GM11168 (cell line): ENCODE measurements around the gene PEX7.
"Not testable (repeated sequence)": the region's sequence is repeated elsewhere in the genome, so short reads cannot be mapped to it uniquely, and the experiment has no call there.

Source experiments
- in situ Hi-C: fragments of 300-500 bp; cut with MboI; formaldehyde crosslinking; loops from one replicate; pipeline ENCODE4 v1.12.0; 2022; ENCODE audit warnings: low sequenced_read_pairs; ENCODE audit not compliant: unreplicated experiment

PEX7 gene

DNA sequence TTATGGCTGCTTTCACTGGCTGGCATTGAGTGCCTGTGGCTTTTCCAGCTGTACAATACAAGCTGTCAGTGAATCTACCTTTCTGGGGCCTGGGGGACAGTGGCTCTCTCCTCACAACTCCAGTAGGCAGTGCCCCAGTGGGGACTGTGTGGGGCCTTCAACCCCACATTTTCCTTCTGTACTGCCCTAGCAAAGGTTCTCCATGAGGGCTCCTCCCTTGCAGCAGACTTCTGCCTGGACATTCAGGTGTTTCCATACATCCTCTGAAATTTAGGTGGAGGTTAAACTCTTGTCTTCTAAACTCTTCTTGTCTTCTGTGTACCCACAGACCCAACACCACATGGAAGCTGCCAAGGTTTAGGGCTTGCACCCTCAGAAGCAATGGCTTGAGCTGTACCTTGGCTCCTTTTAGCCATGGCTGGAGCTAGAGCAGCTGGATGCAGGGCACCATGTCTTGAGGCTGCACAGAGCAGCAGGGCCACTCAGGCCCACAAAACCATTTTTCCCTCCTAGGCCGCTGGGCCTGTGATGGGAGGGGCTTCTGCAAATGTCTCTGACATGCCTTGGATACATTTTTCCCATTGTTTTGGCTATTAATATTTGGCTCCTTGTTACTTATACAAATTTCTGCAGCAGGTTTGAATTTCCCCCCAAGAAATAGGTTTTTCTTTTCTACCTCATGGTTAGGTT is 9.6 kb downstream of the PEX7 start:
- in situ Hi-C loops = no loop called here

DNA sequence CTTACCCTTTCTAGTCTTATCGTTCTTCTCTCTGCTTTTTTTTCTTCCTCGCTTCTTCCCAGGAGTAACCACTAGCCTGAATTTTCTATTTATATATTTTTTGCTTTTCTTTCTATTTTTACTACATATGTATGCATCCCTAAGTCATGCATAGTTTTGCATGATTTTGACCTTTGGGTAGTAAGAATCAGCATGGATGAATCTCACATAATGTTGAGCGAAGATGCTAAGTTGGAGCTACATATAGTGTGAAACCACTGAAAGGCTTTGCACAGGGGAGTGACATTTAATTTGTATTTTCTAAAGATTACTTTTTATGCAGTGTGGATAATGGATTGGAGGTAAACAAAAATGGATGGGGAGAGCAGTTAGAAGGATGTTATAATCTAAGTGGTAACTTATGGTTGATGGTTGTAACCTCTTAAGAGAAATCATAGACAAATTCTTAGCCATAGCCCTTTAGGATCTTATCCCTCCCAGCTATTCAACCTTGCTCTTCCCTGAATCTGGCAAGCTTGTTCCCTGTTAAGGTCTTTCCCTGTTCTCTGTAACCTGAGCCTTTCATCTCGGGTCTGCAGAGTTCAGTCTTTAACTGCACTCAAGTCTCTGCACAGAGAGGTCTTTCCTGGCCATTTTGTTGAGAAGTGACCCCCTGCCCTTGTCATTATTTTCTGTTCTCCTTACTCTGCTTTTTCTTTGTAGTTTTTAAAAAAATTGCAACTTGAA is 18.0 kb downstream of the PEX7 start:
- in situ Hi-C loops = no loop called here

DNA sequence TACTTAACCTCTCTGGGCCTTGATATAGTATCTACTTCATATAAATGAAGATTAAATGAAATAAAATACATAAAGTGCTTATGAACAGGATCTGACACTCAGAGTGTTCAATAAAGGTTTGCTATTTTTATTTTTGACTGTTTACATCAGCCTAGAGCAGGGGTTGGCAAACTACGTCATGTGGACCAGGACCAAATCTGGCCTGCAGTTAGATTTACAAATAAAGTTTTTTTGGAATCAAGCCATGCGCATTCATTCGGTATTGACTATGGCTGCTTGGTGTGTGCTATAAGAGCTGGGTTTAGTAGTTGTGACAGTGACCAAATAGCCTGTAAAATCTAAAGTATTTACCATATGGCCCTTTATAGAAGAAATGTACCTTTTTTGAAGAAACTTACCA is 20.8 kb downstream of the PEX7 start:
- in situ Hi-C loops = no loop called here

DNA sequence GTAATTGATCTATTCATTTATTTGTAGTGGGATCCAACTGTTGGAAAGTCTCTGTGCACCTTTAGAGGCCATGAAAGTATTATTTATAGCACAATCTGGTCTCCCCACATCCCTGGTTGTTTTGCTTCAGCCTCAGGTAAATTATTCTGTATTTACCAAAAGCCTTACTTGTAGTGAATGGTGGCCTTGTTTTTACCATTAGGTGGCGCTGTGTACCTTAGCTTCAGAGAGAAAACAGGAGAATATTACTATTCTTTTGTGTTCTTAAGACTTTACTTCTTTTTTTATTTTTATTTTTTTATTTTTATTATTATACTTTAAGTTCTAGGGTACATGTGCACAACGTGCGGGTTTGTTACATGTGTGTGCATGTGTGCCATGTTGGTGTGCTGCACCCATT is 23.7 kb downstream of the PEX7 start:
- in situ Hi-C loops = no loop called here

DNA sequence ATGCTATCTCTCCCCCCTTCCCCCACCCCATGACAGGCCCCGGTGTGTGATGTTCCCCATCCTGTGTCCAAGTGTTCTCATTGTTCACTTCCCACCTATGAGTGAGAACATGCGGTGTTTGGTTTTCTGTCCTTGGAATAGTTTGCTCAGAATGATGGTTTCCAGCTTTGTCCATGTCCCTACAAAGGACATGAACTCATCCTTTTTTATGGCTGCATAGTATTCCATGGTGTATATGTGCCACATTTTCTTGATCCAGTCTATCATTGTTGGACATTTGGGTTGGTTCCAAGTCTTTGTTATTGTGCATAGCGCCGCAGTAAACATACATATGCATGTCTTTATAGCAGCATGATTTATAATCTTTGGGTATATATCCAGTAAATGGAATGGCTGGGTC is 24.1 kb downstream of the PEX7 start:
- in situ Hi-C loops = not testable (repeated sequence)

DNA sequence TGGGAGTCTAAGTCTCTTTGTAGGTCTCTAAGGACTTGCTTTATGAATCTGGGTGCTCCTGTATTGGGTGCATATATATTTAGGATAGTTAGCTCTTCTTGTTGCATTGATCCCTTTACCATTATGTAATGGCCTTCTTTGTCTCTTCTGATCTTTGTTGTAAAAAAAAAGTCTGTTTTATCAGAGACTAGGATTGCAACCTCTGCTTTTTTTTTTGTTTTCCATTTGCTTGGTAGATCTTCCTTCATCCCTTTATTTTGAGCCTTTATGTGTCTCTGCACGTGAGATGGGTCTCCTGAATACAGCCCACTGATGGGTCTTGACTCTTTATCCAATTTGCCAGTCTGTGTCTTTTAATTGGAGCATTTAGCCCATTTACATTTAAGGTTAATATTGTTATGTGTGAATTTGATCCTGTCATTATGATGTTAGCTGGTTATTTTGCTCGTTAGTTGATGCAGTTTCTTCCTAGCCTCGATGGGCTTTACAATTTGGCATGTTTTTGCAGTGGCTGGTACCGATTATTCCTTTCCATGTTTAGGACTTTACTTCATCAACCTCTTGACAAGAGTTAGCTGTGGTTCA is 27.7 kb downstream of the PEX7 start:
- in situ Hi-C loops = not testable (repeated sequence)

DNA sequence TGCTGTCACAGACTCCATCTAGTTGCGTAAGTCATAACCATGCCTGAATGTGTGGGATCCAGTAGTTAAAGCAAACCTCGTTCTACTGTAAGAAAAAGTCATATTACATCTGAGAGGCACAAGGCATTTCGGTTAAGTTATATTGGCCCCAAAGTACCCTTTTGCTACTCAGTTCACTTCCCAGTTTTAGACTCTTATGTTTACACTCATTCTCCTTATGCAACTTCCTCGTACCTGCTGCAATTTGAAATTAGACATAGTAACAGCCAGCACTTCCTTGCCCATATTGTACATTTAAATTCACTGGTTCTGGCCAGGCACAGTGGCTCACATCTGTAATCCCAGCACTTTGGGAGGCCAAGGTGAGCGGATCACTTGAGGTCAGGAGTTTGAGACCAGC is 37.0 kb downstream of the PEX7 start:
- in situ Hi-C loops = no loop called here

DNA sequence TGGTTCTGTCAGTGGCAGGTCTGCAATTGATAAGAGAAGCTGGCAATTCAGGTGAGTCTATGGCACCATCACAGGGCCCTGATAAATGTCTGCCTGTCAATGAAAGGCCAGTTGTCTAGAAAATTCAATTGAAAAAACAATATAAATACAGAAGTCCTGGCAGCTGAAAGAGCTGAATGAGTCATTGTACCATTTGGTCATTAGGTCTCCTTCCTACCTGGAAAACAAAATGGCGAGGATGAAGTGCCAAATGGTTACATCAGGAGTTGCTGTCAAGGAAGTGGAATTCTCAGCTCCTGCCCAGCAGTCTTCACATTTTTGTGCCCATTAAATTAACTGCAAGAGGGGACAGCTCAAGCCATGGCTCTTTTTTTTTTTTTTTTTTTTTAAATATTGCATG is 37.7 kb downstream of the PEX7 start:
- in situ Hi-C loops = no loop called here

DNA sequence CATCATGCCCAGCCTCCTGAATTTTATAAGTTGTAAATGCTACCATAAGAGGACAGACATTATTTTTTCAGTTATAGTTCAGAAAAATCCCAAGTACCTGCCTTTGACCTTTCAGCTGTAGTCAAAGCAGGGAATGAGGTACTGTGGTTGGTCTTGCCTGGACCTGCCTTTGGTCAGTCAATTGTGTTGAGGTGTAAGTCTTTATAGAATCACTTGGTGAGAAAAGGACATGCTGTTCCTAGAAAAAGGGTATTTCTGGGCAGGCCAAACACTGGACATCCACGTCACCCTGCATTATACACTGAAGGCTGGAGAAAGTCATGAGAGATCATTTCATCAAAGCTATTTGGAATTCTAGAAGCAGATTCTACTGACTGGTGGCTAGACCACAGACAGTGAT is 40.3 kb downstream of the PEX7 start:
- in situ Hi-C loops = no loop called here

DNA sequence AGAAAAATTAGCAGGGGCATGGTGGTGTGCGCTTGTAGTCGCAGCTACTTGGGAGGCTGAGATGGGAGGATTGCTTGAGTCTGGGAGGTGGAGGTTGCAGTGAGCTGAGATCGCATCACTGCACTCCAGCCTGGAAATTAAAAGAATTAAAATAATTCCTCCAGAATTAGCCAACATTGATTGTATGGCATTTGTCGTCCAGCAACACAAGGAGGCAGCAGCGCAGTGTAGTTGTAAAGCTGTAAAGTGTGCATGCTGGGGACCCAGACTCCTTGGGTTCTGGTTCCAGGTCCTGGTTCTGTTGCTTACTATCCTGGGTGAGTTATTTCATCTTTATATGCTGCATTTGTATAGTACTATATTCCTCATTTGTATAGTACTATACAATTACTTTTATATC is 41.4 kb downstream of the PEX7 start:
- in situ Hi-C loops = no loop called here

DNA sequence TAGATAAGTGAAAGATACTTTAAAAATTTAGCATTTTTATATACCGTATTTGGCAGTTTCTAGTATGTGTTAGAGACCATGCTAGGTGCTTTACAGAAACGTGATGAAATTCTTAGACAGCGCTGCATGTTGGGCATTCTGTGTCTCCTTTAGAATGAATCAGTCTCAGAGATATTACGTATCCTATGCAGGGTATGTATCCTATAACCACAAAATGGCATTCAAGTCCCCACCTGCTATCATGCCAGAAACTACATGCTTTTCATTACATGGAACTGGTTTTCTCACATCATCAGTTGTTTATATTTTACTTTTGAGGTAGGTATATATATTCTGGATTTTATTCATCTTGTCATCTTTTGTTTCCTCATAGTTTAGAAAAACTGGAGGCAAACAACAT is 42.3 kb downstream of the PEX7 start:
- in situ Hi-C loops = no loop called here

DNA sequence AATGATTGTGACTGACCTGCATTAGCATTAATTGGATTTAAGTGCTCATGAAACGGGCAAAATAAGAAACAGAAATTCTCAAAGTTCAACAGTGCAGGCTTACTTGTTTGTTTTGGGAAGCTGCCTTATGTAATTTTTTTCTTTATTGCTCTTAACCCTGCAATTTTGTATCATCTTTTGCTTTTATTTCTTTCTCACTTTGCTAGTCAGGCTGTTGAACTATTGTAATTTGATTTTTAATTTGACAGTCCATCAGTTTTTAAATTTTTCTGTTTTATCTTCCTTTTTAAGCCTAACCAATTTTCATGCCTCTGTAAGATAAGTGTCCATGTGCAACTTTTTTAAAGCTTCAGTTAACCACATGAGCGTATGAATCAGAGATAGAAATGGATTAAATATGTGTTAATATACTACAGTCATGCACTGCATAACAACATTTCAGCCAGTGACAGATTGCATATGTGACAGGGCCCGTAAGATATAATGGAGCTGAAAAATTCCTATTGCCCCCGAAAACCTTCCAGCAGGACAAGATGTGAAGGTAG is 44.6 kb downstream of the PEX7 start:
- in situ Hi-C loops = no loop called here

DNA sequence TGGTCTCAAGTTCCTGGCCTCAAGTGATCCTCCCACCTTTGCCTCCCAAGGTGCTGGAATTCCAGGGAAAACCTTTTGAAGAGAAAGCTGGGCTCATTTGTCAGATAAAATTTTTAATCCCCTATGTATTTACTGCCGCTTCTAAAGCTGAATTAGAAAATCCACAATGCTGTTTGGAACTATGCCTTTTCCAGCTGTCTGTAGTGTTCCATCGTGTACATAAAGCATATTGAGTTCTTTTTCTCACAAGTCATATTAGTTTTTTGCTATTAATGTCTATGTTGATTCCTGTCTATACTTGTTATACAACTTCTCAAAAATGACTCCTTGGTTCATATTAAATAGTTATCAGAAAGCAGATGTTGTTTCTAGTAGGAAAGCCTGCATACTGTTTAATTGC is 47.1 kb downstream of the PEX7 start:
- in situ Hi-C loops = no loop called here

DNA sequence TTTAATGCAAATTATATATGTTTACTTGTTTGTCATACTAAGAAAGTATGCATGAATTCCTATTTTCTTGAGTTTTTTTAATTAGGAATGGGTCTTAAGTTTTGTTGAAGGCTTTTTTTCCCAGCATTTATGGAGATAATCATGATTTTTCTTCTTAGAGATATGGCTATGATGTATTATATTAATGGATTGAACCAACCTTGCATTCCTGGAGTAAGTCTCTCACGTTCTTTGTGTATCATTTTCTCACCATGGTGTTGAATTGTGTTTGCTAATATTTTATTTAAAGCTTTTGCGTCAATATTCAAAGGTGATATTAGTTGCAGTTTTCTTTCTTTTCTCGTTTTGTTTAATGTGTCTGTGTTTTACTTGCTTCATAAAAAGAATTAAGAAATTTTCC is 51.4 kb downstream of the PEX7 start:
- in situ Hi-C loops = no loop called here

DNA sequence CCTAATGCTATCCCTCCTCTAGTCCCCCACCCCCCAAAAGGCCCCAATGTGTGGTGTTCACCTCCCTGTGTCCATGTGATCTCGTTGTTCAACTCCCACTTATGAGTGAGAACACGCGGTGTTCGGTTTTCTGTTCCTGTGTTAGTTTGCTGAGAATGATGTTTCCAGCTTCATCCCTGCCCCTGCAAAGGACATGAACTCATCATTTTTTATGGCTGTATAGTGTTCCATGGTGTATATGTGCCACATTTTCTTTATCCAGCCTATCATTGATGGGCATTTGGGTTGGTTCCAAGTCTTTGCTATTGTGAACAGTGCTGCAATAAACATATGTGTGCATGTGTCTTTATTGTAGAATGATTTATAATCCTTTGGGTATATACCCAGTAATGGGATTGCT is 54.1 kb downstream of the PEX7 start:
- in situ Hi-C loops = not testable (repeated sequence)

DNA sequence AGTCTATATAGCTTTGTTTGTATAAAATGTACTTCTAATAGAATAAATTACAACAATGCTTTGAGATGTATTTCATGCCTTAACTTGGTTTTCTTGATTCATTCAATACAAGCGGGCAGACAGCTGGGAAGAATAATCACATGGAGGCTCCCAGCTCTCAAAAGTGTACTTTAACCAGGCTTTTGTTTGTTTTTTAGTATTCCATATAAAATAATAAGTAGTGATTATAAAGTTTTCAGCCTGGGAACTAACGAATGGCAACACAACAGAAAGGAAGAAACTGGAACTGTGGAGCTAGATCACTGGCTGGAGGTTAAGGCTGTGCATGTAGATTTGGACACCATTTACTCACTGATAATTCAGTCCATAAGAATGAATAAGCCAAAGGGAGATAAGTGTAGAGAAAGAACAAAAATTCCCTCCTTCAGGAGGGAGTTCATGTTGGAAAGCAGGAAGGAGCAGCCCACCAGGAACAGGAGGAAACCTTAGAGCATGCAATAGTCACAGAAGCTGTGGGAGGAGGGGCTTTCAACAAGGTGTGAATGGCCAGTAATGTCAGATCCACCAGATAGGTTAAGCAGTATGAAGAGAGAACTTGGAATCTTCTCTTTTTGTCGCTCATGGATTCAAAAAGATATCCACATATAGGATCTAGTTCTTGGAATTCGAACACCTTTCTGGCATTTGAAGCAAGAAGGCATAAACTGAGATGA is 58.5 kb downstream of the PEX7 start:
- in situ Hi-C loops = no loop called here

DNA sequence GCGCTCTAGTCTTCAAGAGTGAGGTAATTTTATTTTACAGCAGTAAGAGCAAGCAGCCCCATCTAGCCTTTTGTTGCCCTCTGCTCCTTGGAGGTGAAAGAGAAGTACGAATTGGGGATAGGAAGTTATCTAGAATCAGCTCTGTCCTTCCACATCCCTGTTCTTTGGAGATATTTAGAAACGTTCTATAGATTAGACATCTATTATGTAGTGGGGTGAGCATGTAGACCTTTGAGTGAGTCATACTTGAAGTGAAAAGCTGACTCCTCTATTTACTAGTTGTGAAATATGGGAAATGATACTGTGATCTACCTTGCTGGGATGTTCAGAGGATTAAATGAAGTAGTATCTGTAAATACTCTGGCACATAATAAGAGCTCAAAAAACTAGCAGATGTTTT is 63.7 kb downstream of the PEX7 start:
- in situ Hi-C loops = no loop called here

DNA sequence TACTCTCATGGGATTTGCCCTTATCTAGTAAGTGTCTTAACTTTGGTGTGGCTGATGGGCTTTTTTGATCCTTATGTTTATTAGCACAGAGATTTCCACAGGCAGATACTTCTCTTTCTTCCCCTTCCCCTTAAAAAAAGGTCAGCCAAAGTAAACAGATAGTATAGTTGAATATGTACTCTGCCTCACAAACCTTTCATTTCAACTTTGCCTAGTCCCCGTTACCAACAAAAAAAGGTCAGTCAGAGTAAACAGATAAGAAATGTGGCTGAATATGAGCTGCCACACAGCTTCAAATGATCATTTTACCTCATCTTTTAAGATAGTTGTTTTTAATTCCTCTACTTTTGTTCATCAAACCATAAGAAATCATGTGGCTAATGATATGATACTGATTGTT is 65.6 kb downstream of the PEX7 start:
- in situ Hi-C loops = no loop called here

DNA sequence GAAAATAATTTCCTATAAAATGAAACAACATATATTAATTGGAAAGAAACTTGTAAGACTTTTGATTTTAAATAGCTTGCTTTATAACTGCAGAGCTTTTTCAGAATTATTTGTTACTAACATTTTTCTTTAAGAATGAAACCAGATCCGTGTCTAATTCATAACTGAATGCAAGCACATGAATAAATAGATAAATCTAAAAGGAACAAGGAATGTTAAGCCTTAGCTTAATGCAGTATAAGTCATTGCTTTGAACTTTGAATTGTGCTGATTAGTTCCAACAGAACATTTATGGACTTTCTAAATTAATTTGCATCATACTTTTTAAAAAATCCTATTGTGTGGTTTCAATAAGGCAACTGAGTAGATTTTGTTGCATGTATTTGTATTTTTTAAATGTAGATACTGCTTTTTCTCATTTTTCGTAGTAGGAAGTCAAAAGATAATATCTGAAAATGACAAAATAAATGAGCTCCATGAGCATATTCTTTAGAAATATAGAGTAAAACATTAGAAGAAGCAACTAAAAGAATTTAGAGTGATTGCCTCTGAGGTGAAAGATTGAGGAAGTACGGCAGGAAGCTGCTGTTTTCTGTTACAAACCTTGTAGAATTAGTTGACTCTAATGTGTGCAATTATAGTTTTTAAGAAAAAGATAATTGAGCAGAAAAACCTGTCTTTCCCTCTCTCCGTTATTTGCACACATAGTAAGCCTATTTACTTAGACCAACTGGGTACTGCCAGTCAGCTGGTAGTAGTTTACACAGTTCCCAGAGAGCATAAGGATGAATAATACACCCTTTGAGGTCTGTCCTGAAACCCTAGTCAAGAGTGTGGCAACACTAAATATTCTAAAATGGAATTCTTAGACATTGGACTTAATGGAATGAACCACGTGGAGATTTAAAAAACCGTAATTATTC is 67.1 kb downstream of the PEX7 start:
- in situ Hi-C loops = no loop called here
